ENCODE data around the gene ZBTB20.

ZBTB20 gene

DNA sequence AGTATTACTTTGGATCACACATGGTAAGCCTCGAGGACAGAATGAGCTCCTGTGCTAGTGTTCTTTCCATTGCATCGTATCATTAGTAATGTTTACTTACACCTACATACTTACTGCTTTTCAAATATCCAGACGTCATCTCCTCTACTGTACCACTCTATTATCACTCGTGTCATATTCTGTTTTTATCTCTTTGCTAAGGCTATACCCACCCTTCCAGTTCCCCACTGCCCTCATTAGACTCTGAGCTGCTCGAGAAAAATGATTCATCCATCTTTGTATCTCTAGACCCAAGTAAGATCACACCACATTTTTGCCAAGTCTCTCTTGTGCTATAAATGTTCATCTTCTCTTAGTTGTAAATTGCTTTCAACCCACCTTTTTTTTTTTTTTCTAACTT lies 607.6 kb downstream of the ZBTB20 start:
- Histone ChIP-seq H3K9ac (ENCODE audit: low read depth, low read length) (no peak overlapping the region), H3K4me3 (ENCODE audit: low read length) (no peak overlapping the region), H3K27me3 (ENCODE audit: insufficient read depth, low read length) (no peaks in the 10 kb centered on the region), H3K9me3 (ENCODE audit: insufficient read depth, low read depth, low read length) (no peaks in the 10 kb centered on the region), H3K27ac (ENCODE audit: low read depth, low read length) (no peak overlapping the region), H3K36me3 (ENCODE audit: insufficient read depth, low read length) (no peaks in the 10 kb centered on the region), H3K4me1 (ENCODE audit: insufficient read depth, low read length) (peaks cover 37% of the 10 kb centered on the region)
- 95% methylated on average over 5 of the region's 5 CpGs for WGBS

DNA sequence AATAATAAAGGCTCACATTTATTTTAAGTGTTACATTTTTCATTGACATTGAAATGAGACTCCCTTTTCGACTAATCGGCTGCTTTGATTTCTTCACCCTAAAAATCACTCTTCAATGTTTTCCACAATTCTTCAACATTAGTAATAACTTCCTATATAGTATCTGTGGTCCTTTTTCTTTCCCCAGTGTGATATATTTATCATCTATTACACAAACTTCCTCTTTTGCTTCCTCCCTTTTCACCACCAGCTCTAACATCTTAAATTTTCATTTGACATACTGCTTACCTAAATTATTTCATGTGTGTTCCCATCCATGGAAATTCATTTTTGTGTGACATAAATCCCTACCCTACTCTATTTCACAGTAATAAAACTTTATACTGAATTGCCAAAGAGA lies 608.9 kb downstream of the ZBTB20 start:
- 96% methylated on average over 2 of the region's 2 CpGs for WGBS
- Histone ChIP-seq H3K9me3 (ENCODE audit: insufficient read depth, low read depth, low read length) (no peaks in the 10 kb centered on the region), H3K27me3 (ENCODE audit: insufficient read depth, low read length) (no peaks in the 10 kb centered on the region), H3K27ac (ENCODE audit: low read depth, low read length) (no peak overlapping the region), H3K9ac (ENCODE audit: low read depth, low read length) (no peak overlapping the region), H3K4me3 (ENCODE audit: low read length) (no peak overlapping the region), H3K4me1 (ENCODE audit: insufficient read depth, low read length) (peaks cover 29% of the 10 kb centered on the region), H3K36me3 (ENCODE audit: insufficient read depth, low read length) (no peaks in the 10 kb centered on the region)

DNA sequence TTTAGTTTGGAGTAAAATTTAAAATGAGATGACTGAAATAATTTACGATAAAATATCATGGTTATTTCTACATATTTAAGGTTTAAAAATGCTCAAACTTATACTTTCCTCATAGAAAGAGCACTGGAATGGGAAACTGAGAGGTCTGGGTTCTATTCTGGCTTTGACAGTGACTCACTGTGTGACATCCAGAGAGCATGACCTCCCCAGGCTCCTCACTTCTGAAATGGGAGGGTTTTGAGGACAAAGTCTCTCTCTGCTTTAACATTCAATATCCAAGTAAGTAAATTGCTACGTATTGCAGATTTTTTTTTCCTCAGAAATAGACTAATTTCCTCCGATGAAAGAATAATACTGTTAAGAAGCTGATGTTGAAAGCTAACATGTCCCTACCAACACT lies 618.6 kb downstream of the ZBTB20 start:
- 92% methylated on average over 2 of the region's 3 CpGs for WGBS
- H3K9me3 ChIP-seq (ENCODE audit: insufficient read depth, low read depth, low read length), result no peaks in the 10 kb centered on the region

DNA sequence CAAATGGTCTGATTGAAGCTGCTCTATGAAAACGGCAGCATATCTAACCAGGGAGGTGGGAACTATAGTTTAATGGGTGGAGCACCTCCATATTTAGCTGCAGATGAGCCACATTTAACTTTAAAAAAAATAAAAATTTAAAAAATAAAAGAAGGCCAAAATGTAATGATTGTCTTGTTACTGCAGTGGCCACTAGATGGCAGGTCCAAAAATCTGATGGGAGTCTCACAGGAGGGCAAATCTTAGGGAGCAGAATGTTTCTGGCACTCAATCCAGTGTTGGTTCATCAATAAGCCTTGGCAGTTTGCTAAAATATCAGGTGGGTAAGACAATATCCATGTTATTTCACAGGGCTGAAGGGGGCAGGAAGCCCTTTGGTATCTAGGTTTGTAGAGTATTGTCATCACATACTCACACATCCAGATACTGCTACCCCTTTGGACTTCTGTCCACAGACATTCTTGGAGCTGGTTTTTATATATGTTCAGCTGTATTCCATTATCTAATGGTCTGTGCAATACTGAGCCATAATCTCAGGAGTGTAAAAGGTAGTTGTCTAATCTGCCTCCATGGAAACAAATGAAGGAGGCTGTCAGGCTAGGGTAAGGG lies 619.9 kb downstream of the ZBTB20 start:
- no peaks in the 10 kb centered on the region for H3K9me3 ChIP-seq (ENCODE audit: insufficient read depth, low read depth, low read length)
- 0 out of 2 replicates have a peak, but pooled peaks cover 3% of the 10 kb centered on the region for H3K4me1 ChIP-seq (ENCODE audit: insufficient read depth, low read length)
- 60% methylated on average over 1 of the region's 1 CpG for WGBS
- H3K27me3 ChIP-seq (ENCODE audit: insufficient read depth, low read length), result no peaks in the 10 kb centered on the region
- H3K27ac ChIP-seq (ENCODE audit: low read depth, low read length), result no peak overlapping the region
- H3K36me3 ChIP-seq (ENCODE audit: insufficient read depth, low read length), result no peaks in the 10 kb centered on the region
- no peak overlapping the region for H3K4me3 ChIP-seq (ENCODE audit: low read length)
- no peak overlapping the region for H3K9ac ChIP-seq (ENCODE audit: low read depth, low read length)

More for the DNA sequence above, 618.6 kb downstream of the ZBTB20 start:
- H3K27ac ChIP-seq (ENCODE audit: low read depth, low read length), result no peak overlapping the region
- 0 out of 2 replicates have a peak, but pooled peaks cover 3% of the 10 kb centered on the region for H3K4me1 ChIP-seq (ENCODE audit: insufficient read depth, low read length)
- no peak overlapping the region for H3K4me3 ChIP-seq (ENCODE audit: low read length)
- H3K27me3 ChIP-seq (ENCODE audit: insufficient read depth, low read length), result no peaks in the 10 kb centered on the region
- no peaks in the 10 kb centered on the region for H3K36me3 ChIP-seq (ENCODE audit: insufficient read depth, low read length)
- H3K9ac ChIP-seq (ENCODE audit: low read depth, low read length), result no peak overlapping the region

DNA sequence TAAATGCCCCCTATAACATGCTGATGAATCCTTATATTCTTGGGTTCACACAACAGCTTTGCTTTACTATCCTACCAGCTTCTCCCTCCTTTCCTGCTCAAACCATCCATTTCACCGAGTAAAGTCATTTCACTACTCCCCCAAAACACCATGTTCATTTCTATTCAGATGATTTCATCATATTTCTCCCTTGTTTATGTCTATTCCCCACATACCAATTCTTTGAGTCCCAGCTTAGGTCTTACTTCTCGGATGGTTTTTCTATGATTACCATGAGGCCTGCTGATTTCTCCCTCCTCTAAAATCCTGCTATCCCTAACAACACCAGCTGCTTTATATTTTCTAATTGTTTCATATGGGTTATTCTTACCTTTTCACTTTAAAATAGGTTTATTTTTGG lies 621.8 kb downstream of the ZBTB20 start:
- Histone ChIP-seq H3K4me3 (ENCODE audit: low read length) (no peak overlapping the region), H3K27me3 (ENCODE audit: insufficient read depth, low read length) (no peaks in the 10 kb centered on the region), H3K27ac (ENCODE audit: low read depth, low read length) (no peak overlapping the region), H3K36me3 (ENCODE audit: insufficient read depth, low read length) (no peaks in the 10 kb centered on the region), H3K4me1 (ENCODE audit: insufficient read depth, low read length) (0 out of 2 replicates have a peak, but pooled peaks cover 3% of the 10 kb centered on the region), H3K9ac (ENCODE audit: low read depth, low read length) (no peak overlapping the region), H3K9me3 (ENCODE audit: insufficient read depth, low read depth, low read length) (no peaks in the 10 kb centered on the region)
- 97% methylated on average over 2 of the region's 2 CpGs for WGBS

DNA sequence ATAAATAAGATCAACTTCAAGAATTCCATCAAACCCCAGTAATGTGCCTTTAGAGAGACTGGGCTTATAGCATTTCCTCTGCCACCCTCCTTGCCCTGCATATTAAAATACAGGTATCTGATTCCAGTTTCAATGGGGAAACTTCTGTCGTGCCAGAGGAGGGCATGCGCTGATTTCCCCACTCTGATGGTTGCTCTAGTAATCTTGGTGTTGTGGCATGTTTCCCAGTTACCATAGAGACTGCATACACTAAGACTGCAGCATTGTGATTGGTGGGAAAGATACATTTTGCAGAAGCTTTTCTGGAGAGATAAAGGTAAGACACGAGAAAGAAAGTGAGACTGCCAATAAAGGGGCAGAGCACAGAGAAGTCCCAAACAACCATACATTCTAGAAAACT lies 627.7 kb downstream of the ZBTB20 start:
- 60% methylated on average over 3 of the region's 3 CpGs for WGBS
- Histone ChIP-seq H3K9ac (ENCODE audit: low read depth, low read length) (no peak overlapping the region), H3K4me3 (ENCODE audit: low read length) (no peak overlapping the region), H3K27ac (ENCODE audit: low read depth, low read length) (no peak overlapping the region), H3K27me3 (ENCODE audit: insufficient read depth, low read length) (no peaks in the 10 kb centered on the region), H3K4me1 (ENCODE audit: insufficient read depth, low read length) (peaks cover 10% of the 10 kb centered on the region), H3K9me3 (ENCODE audit: insufficient read depth, low read depth, low read length) (no peaks in the 10 kb centered on the region), H3K36me3 (ENCODE audit: insufficient read depth, low read length) (no peaks in the 10 kb centered on the region)

DNA sequence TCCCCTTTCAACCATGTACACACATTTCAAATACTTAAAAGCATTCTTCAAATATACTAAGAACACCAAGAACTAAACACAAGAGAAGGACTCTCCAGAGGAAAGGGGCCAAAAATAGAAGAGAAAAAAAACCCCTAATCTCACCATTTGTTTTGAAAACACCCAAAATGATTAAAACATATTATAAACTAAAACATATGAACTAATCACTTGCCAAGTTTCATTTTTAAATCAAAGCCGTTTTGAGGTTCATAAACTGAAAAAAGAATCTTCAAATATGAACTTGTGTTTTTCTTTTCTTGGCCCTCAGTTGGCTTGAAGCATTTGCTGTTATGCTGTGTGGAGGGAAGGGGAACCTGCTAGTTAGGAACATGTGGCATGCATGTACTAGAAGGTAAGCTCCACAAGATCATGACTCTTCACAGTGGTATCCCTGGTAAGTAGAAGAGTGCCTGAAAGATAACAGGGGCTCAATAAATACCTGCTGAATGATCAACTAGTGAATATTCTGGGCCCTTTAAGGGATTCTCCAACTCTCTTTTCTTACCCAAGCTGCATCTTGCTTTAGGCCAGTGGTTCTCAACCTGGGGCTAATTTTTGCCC lies 628.8 kb downstream of the ZBTB20 start:
- Histone ChIP-seq H3K9me3 (ENCODE audit: insufficient read depth, low read depth, low read length) (no peaks in the 10 kb centered on the region), H3K4me1 (ENCODE audit: insufficient read depth, low read length) (peaks cover 10% of the 10 kb centered on the region), H3K36me3 (ENCODE audit: insufficient read depth, low read length) (no peaks in the 10 kb centered on the region), H3K4me3 (ENCODE audit: low read length) (no peak overlapping the region), H3K27ac (ENCODE audit: low read depth, low read length) (no peak overlapping the region), H3K9ac (ENCODE audit: low read depth, low read length) (no peak overlapping the region), H3K27me3 (ENCODE audit: insufficient read depth, low read length) (no peaks in the 10 kb centered on the region)
- WGBS, result 100% methylated on average over 1 of the region's 1 CpG

DNA sequence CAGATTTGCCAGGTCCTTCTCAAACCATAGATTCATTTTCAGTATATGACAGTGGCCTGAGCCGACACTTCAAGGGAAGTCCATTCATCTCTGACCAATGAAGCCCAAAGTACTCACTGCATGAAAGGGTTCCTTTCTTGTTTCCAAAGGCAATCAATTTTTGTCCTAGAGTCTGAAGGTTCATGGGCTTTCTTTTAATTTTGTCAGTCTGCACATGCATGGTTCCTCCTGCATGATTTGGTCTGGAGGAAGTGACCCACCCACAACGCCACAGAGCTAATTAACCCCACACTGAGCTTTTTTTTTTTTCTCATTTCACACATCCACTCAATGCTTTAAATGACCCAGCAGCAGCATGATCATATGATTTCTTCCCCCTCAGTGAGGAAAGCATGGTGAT lies 636.9 kb downstream of the ZBTB20 start:
- H3K36me3 ChIP-seq (ENCODE audit: insufficient read depth, low read length), result no peaks in the 10 kb centered on the region
- no peak overlapping the region for H3K4me3 ChIP-seq (ENCODE audit: low read length)
- WGBS, result 92% methylated on average over 2 of the region's 2 CpGs
- no peak overlapping the region for H3K9ac ChIP-seq (ENCODE audit: low read depth, low read length)
- no peak overlapping the region for H3K27ac ChIP-seq (ENCODE audit: low read depth, low read length)
- H3K27me3 ChIP-seq (ENCODE audit: insufficient read depth, low read length), result no peaks in the 10 kb centered on the region
- peaks cover 16% of the 10 kb centered on the region for H3K4me1 ChIP-seq (ENCODE audit: insufficient read depth, low read length)
- H3K9me3 ChIP-seq (ENCODE audit: insufficient read depth, low read depth, low read length), result no peaks in the 10 kb centered on the region

DNA sequence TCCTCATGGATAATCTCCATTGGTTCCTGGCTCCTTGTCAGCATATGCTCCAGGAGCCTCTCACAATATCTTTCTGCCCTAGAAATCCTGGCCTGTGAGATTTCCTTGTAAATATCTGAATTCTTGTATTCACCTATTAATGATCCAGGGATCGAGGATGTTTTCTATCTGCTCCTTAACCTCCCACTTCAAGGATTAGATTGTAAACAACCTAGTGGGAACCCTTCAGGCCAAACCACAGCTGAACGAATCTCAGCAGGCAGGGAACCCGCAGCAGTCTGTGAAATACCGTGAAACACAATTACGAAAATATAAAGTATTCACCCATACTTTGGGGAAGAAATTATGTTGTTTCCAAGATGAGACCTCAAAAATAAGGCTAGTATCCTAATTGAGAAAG lies 637.3 kb downstream of the ZBTB20 start:
- Histone ChIP-seq H3K27ac (ENCODE audit: low read depth, low read length) (no peak overlapping the region), H3K4me1 (ENCODE audit: insufficient read depth, low read length) (peaks cover 16% of the 10 kb centered on the region), H3K9me3 (ENCODE audit: insufficient read depth, low read depth, low read length) (no peaks in the 10 kb centered on the region), H3K9ac (ENCODE audit: low read depth, low read length) (no peak overlapping the region), H3K4me3 (ENCODE audit: low read length) (no peak overlapping the region), H3K36me3 (ENCODE audit: insufficient read depth, low read length) (no peaks in the 10 kb centered on the region), H3K27me3 (ENCODE audit: insufficient read depth, low read length) (no peaks in the 10 kb centered on the region)
- WGBS, result 92% methylated on average over 5 of the region's 5 CpGs

DNA sequence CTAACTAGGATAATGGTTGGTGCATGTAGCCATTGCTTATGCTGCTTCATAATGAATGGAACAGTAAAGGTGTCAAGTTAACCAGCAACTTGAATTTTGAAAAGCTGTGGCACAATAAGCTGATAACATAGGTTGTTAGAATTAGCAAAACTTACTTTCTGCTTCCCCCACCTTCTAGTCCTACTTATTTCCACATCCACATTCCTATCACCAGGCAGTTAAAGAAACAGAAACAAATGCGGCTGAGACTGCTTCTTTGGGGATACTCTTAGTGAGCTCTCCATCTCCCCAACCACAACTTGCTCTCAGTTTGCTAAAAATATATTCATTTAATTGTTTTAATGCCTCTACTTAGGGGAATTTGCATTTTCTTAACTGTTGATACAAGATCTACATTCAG lies 638.1 kb downstream of the ZBTB20 start:
- H3K27me3 ChIP-seq (ENCODE audit: insufficient read depth, low read length), result no peaks in the 10 kb centered on the region
- no peak overlapping the region for H3K9ac ChIP-seq (ENCODE audit: low read depth, low read length)
- no peak overlapping the region for H3K27ac ChIP-seq (ENCODE audit: low read depth, low read length)
- H3K4me3 ChIP-seq (ENCODE audit: low read length), result no peak overlapping the region
- no peaks in the 10 kb centered on the region for H3K9me3 ChIP-seq (ENCODE audit: insufficient read depth, low read depth, low read length)
- no peaks in the 10 kb centered on the region for H3K36me3 ChIP-seq (ENCODE audit: insufficient read depth, low read length)
- peaks cover 16% of the 10 kb centered on the region for H3K4me1 ChIP-seq (ENCODE audit: insufficient read depth, low read length)
- WGBS, result 90% methylated on average over 1 of the region's 1 CpG

DNA sequence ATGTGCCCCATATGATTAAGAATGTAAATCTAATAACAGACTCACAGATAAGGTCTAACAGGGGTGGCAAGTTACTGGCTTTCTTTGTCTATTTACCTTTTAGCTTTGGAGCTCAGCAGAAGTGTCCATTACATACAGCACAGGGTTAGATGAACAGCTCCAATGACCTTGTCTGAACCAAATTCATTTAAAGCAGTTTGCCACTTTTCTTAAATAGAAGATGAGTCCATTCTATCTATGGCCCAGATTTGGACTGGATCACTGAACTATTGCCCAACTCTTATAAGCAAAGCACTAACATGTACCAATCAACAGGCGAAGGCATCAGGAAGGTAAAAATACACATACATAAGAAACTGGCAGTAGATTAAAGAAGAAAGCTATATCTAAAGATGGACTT lies 638.9 kb downstream of the ZBTB20 start:
- Histone ChIP-seq H3K27ac (ENCODE audit: low read depth, low read length) (no peak overlapping the region), H3K27me3 (ENCODE audit: insufficient read depth, low read length) (no peaks in the 10 kb centered on the region), H3K4me3 (ENCODE audit: low read length) (no peak overlapping the region), H3K36me3 (ENCODE audit: insufficient read depth, low read length) (no peaks in the 10 kb centered on the region), H3K4me1 (ENCODE audit: insufficient read depth, low read length) (peaks cover 16% of the 10 kb centered on the region), H3K9me3 (ENCODE audit: insufficient read depth, low read depth, low read length) (no peaks in the 10 kb centered on the region), H3K9ac (ENCODE audit: low read depth, low read length) (no peak overlapping the region)
- 100% methylated on average over 1 of the region's 1 CpG for WGBS
